ENCODE results near the gene REXO4.

REXO4 gene

DNA sequence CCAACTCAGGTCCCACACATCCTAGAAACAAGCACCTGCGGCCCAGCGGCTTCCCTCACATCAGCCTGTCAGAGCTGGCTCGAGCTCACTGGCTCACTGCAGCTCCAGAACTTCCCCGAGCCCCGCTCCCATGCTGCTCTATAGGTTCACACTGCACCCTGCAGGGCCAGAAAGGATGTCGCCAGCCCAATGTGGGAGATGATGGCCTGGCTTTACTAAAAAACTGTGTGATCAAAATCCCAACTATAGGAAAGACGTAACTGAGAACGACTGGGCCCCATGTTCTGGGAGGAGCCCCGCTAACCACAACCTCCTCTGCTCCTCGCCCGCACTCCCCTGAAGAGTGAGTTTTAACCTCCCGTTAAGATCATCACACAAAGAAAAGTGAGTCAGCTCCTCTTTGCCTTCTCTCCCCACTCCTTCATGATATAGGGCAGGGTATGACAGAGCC is 46.5 kb downstream of the REXO4 start:
- Histone ChIP-seq H2AFZ (ENCODE audit: insufficient read depth, low read length, poor library complexity) (no peak overlapping the region), H3K18ac (ENCODE audit: low read length) (no peak overlapping the region), H3K4me1 (ENCODE audit: control insufficient read depth in 1 of 2, insufficient read depth in 2 of 2, low read length in 2 of 2) (peaks cover under 1 to 2% of the 10 kb centered on the region in 2 experiments), H2AK5ac (ENCODE audit: low read length) (no peak overlapping the region), H4K8ac (ENCODE audit: low read depth, low read length) (no peak overlapping the region), H2BK12ac (ENCODE audit: low read length) (no peak overlapping the region), H3K9me3 (ENCODE audit: insufficient read depth, low read depth, low read length) (no peaks in the 10 kb centered on the region), H3K4me3 (ENCODE audit: low read depth, low read length) (no peak overlapping the region), H3K4ac (ENCODE audit: low read depth, low read length) (peak overlapping the region; percentile 80), H3K79me2 (ENCODE audit: control insufficient read depth, insufficient read depth, low read length, poor library complexity) (peaks cover 38% of the 10 kb centered on the region), H3K79me1 (ENCODE audit: low read length) (peaks cover 13% of the 10 kb centered on the region), H4K12ac (ENCODE audit: low read depth, low read length) (no peak overlapping the region), H4K91ac (ENCODE audit: low read depth, low read length) (no peak overlapping the region), H2BK120ac (ENCODE audit: insufficient read depth, low read length, poor library complexity) (no peak overlapping the region), H3K27me3 (ENCODE audit: insufficient read depth, low read length) (no peaks in the 10 kb centered on the region), H3K27ac (ENCODE audit: low read depth, low read length) (no peak overlapping the region), H2BK5ac (ENCODE audit: low read depth, low read length, poor library complexity) (no peak overlapping the region), H3K4me2 (ENCODE audit: low read length) (no peak overlapping the region), H3K36me3 (ENCODE audit: control insufficient read depth in 1 of 2, insufficient read depth in 2 of 2, low read length in 2 of 2) (peaks cover 63 to 67% of the 10 kb centered on the region in 2 experiments), H3K23ac (ENCODE audit: low read length) (no peak overlapping the region), H3K14ac (ENCODE audit: low read length) (no peak overlapping the region), H3K9ac (ENCODE audit: low read length) (no peak overlapping the region)
- no CpG with 5 or more reads among the region's 12 CpGs for WGBS (ENCODE audit: extremely low coverage, insufficient coverage, insufficient read length)
- DNase-seq, result peak in 1 of 2 donors; percentile 2

GRCh38 chr9:133370685-133371084 is 47.1 kb downstream of the REXO4 start:
- no peak overlapping the region for H3K4me3 ChIP-seq (ENCODE audit: low read depth, low read length)
- DNase-seq, result no peak
- no peak overlapping the region for H4K91ac ChIP-seq (ENCODE audit: low read depth, low read length)
- H2AK5ac ChIP-seq (ENCODE audit: low read length), result no peak overlapping the region
- H3K18ac ChIP-seq (ENCODE audit: low read length), result no peak overlapping the region
- H4K12ac ChIP-seq (ENCODE audit: low read depth, low read length), result no peak overlapping the region
- H3K23ac ChIP-seq (ENCODE audit: low read length), result no peak overlapping the region
- no peak overlapping the region for H3K4me2 ChIP-seq (ENCODE audit: low read length)
- H3K4me1 ChIP-seq (ENCODE audit: control insufficient read depth in 1 of 2, insufficient read depth in 2 of 2, low read length in 2 of 2), result peaks cover 0 to 2% of the 10 kb centered on the region in 2 experiments
- no peak overlapping the region for H3K9ac ChIP-seq (ENCODE audit: low read length)
- H3K36me3 ChIP-seq (ENCODE audit: control insufficient read depth in 1 of 2, insufficient read depth in 2 of 2, low read length in 2 of 2), result peaks cover 64 to 73% of the 10 kb centered on the region in 2 experiments
- H3K27ac ChIP-seq (ENCODE audit: low read depth, low read length), result no peak overlapping the region
- peak overlapping the region; percentile 80 for H3K4ac ChIP-seq (ENCODE audit: low read depth, low read length)
- H2BK5ac ChIP-seq (ENCODE audit: low read depth, low read length, poor library complexity), result no peak overlapping the region
- no peaks in the 10 kb centered on the region for H3K9me3 ChIP-seq (ENCODE audit: insufficient read depth, low read depth, low read length)
- H2AFZ ChIP-seq (ENCODE audit: insufficient read depth, low read length, poor library complexity), result no peak overlapping the region
- WGBS (ENCODE audit: extremely low coverage, insufficient coverage, insufficient read length), result no CpG with 5 or more reads among the region's 9 CpGs
- H2BK12ac ChIP-seq (ENCODE audit: low read length), result no peak overlapping the region
- H3K79me2 ChIP-seq (ENCODE audit: control insufficient read depth, insufficient read depth, low read length, poor library complexity), result peaks cover 35% of the 10 kb centered on the region
- H3K14ac ChIP-seq (ENCODE audit: low read length), result no peak overlapping the region
- no peaks in the 10 kb centered on the region for H3K27me3 ChIP-seq (ENCODE audit: insufficient read depth, low read length)
- peaks cover 10% of the 10 kb centered on the region for H3K79me1 ChIP-seq (ENCODE audit: low read length)
- H2BK120ac ChIP-seq (ENCODE audit: insufficient read depth, low read length, poor library complexity), result no peak overlapping the region
- no peak overlapping the region for H4K8ac ChIP-seq (ENCODE audit: low read depth, low read length)

- no peak overlapping the region for H2AK5ac ChIP-seq (ENCODE audit: low read length)
- peaks cover 4% of the 10 kb centered on the region in 2 experiments for H3K4me1 ChIP-seq (ENCODE audit: control insufficient read depth in 1 of 2, insufficient read depth in 2 of 2, low read length in 2 of 2)
- H3K27me3 ChIP-seq (ENCODE audit: insufficient read depth, low read length), result no peaks in the 10 kb centered on the region
- no peak for DNase-seq
- H3K36me3 ChIP-seq (ENCODE audit: control insufficient read depth in 1 of 2, insufficient read depth in 2 of 2, low read length in 2 of 2), result peaks cover 67 to 78% of the 10 kb centered on the region in 2 experiments
- no peak overlapping the region for H3K23ac ChIP-seq (ENCODE audit: low read length)
- WGBS (ENCODE audit: extremely low coverage, insufficient coverage, insufficient read length), result no CpG with 5 or more reads among the region's 7 CpGs
- peaks cover 3% of the 10 kb centered on the region for H3K79me1 ChIP-seq (ENCODE audit: low read length)
- no peak overlapping the region for H3K4me2 ChIP-seq (ENCODE audit: low read length)
- no peak overlapping the region for H4K91ac ChIP-seq (ENCODE audit: low read depth, low read length)
- no peak overlapping the region for H3K18ac ChIP-seq (ENCODE audit: low read length)
- no peak overlapping the region for H3K27ac ChIP-seq (ENCODE audit: low read depth, low read length)
- H3K79me2 ChIP-seq (ENCODE audit: control insufficient read depth, insufficient read depth, low read length, poor library complexity), result peaks cover 28% of the 10 kb centered on the region
- H2BK120ac ChIP-seq (ENCODE audit: insufficient read depth, low read length, poor library complexity), result no peak overlapping the region
- no peak overlapping the region for H2BK5ac ChIP-seq (ENCODE audit: low read depth, low read length, poor library complexity)
- no peak overlapping the region for H3K14ac ChIP-seq (ENCODE audit: low read length)
- peak overlapping the region; percentile 80 for H3K4ac ChIP-seq (ENCODE audit: low read depth, low read length)
- no peak overlapping the region for H4K12ac ChIP-seq (ENCODE audit: low read depth, low read length)
- H2AFZ ChIP-seq (ENCODE audit: insufficient read depth, low read length, poor library complexity), result no peak overlapping the region
- H3K9me3 ChIP-seq (ENCODE audit: insufficient read depth, low read depth, low read length), result no peaks in the 10 kb centered on the region
- no peak overlapping the region for H2BK12ac ChIP-seq (ENCODE audit: low read length)
- no peak overlapping the region for H4K8ac ChIP-seq (ENCODE audit: low read depth, low read length)
- H3K9ac ChIP-seq (ENCODE audit: low read length), result no peak overlapping the region
- H3K4me3 ChIP-seq (ENCODE audit: low read depth, low read length), result no peak overlapping the region
Observed at GRCh38 chr9:133369933-133370332, 47.9 kb downstream of the REXO4 start.

- Histone ChIP-seq H3K4me1 (ENCODE audit: control insufficient read depth in 1 of 2, insufficient read depth in 2 of 2, low read length in 2 of 2) (peaks cover 6 to 7% of the 10 kb centered on the region in 2 experiments), H2BK120ac (ENCODE audit: insufficient read depth, low read length, poor library complexity) (no peak overlapping the region), H3K18ac (ENCODE audit: low read length) (no peak overlapping the region), H2BK5ac (ENCODE audit: low read depth, low read length, poor library complexity) (no peak overlapping the region), H4K12ac (ENCODE audit: low read depth, low read length) (no peak overlapping the region), H3K27ac (ENCODE audit: low read depth, low read length) (no peak overlapping the region), H3K4me2 (ENCODE audit: low read length) (no peak overlapping the region), H3K79me1 (ENCODE audit: low read length) (no peaks in the 10 kb centered on the region), H4K8ac (ENCODE audit: low read depth, low read length) (no peak overlapping the region), H2BK12ac (ENCODE audit: low read length) (no peak overlapping the region), H3K9ac (ENCODE audit: low read length) (no peak overlapping the region), H3K4ac (ENCODE audit: low read depth, low read length) (peak overlapping the region; percentile 68), H3K23ac (ENCODE audit: low read length) (no peak overlapping the region), H2AFZ (ENCODE audit: insufficient read depth, low read length, poor library complexity) (no peak overlapping the region), H3K14ac (ENCODE audit: low read length) (no peak overlapping the region), H3K36me3 (ENCODE audit: control insufficient read depth in 1 of 2, insufficient read depth in 2 of 2, low read length in 2 of 2) (peaks cover 71 to 82% of the 10 kb centered on the region in 2 experiments), H3K27me3 (ENCODE audit: insufficient read depth, low read length) (no peaks in the 10 kb centered on the region), H2AK5ac (ENCODE audit: low read length) (no peak overlapping the region), H3K79me2 (ENCODE audit: control insufficient read depth, insufficient read depth, low read length, poor library complexity) (peaks cover 26% of the 10 kb centered on the region), H4K91ac (ENCODE audit: low read depth, low read length) (no peak overlapping the region), H3K4me3 (ENCODE audit: low read depth, low read length) (no peak overlapping the region), H3K9me3 (ENCODE audit: insufficient read depth, low read depth, low read length) (peaks cover 1% of the 10 kb centered on the region)
- no CpG with 5 or more reads among the region's 6 CpGs for WGBS (ENCODE audit: extremely low coverage, insufficient coverage, insufficient read length)
- peak in 1 of 2 donors; percentile 1 for DNase-seq
Observed at GRCh38 chr9:133369422-133369821, 48.4 kb downstream of the REXO4 start.

Measured in trophoblast cell (in vitro differentiated cells and primary cell).